GM12891 (cell line): Measurements from ENCODE around the gene NUTM2E.
"Not testable (repeated sequence)": the region's sequence is repeated elsewhere in the genome, so short reads cannot be mapped to it uniquely, and the experiment has no call there.

Experiments
- POLR2AphosphoS5 ChIP-seq: IDR thresholded peaks from 2 replicates; pipeline ENCODE4 v1.6.1; 2011; ENCODE audit warnings: low read depth, low read length, control low read depth
- SPI1 ChIP-seq: IDR thresholded peaks from 2 replicates; pipeline ENCODE4 v1.6.1; 2011; ENCODE audit warnings: low read depth, low read length, control low read depth
- TAF1 ChIP-seq: IDR thresholded peaks from 2 replicates; pipeline ENCODE4 v1.6.1; 2011; ENCODE audit warnings: low read depth, low read length, control low read depth

GRCh38 chr10:79805857-79806256 lies 20.7 kb upstream of the NUTM2E start:
- not testable (repeated sequence) for TF ChIP-seq TAF1, POLR2AphosphoS5, SPI1
